HG03159 (cell line): Measurements from ENCODE around the gene COPS6.

Experiments
- ATAC-seq: cut with Tn5 transposase; IDR thresholded peaks from one replicate; pipeline ENCODE4 v1.9.1; 2021; ENCODE audit warnings: mild to moderate bottlenecking, moderate library complexity; ENCODE audit not compliant: unreplicated experiment

Gene COPS6

GRCh38 chr7:100088621-100089457 is at the start of gene COPS6:
Gene COPS6 (plus strand): TSS chr7:100088969. CDS start chr7:100088991, 22 bp downstream.
- ATAC-seq, result peak; percentile 61

DNA sequence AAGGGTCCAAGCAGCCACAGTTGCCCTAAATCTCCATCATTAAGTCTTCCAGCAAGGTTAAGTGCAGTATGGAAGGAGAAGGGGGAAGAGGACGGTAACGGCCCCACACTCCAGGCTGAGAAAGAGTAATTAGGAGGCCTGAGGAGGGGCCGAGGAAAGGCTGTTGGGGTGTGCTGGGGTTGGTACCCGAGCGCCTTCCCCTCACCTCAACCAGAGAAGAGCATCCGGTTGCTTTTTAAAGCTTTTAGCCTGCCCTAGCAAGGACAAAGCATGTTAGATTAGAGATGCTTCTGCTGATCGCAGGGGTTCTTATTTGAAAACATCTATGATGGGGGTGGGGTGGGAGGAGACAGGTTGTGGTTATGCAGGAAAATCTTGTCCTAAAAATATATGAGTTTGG is 48.2 kb upstream of the COPS6 start:
- ATAC-seq, result no peak

GRCh38 chr7:100044718-100045117 is 44.1 kb upstream of the COPS6 start:
- ATAC-seq, result no peak

DNA sequence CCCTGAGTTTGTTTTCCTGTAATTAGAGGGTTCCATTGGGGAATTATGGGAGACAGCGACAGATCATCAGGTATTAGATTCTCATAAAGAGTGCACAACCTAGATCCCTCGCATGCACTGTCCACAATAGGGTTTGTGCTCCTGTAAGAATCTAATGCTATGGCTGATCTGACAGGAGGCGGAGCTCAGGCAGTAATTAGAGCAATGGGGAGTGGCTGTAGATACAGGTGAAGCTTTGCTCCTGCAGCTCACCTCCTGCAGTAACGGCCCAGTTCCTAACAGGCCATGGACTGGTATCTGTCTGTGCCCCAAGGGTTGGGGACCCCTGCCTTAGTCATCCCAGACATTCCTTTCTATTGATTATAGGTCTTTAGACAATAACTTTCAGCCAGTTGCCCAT is 40.1 kb upstream of the COPS6 start:
- no peak for ATAC-seq

- ATAC-seq, result peak; percentile 88
Observed at GRCh38 chr7:100049441-100050291, 39.1 kb upstream of the COPS6 start, which contains the start of gene ZSCAN21. Gene ZSCAN21 (plus strand): TSS chr7:100049774. CDS start chr7:100057007, 7,233 bp downstream.

- no peak for ATAC-seq
Observed at GRCh38 chr7:100051611-100052010, 37.2 kb upstream of the COPS6 start.

DNA sequence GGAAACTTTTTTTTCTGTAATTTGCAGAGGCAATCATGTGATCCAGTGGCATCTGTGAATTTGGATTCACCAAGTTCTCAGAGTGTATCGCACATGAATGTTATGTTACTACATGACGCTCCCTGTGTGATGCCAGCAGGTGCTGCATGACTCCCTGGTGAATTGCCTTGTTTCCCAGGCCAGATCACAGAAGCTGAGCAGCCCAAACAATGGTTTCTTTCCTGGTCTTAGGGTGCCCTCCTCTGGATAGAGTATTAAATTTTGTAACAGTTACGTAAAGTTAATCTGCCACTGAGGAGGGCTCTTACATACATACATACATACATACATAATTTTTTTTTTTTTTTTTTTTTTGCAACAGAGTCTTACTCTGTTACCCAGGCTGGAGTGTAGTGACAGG is 35.6 kb upstream of the COPS6 start:
- ATAC-seq, result no peak

DNA sequence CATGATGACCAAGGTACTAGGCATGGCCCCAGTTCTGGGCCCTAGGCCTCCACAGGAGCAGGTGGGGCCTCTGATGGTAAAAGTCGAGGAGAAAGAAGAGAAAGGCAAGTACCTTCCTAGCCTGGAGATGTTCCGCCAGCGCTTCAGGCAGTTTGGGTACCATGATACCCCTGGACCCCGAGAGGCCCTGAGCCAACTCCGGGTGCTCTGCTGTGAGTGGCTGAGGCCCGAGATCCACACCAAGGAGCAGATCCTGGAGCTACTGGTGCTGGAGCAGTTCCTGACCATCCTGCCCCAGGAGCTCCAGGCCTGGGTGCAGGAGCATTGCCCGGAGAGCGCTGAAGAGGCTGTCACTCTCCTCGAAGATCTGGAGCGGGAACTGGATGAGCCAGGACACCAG is 31.8 kb upstream of the COPS6 start:
- ATAC-seq, result no peak

GRCh38 chr7:100059251-100059739 is 29.5 kb upstream of the COPS6 start:
- ATAC-seq, result no peak

GRCh38 chr7:100061518-100062193 is 27.1 kb upstream of the COPS6 start:
- no peak for ATAC-seq

- ATAC-seq, result no peak
Observed at GRCh38 chr7:100063376-100063775, 25.4 kb upstream of the COPS6 start.

DNA sequence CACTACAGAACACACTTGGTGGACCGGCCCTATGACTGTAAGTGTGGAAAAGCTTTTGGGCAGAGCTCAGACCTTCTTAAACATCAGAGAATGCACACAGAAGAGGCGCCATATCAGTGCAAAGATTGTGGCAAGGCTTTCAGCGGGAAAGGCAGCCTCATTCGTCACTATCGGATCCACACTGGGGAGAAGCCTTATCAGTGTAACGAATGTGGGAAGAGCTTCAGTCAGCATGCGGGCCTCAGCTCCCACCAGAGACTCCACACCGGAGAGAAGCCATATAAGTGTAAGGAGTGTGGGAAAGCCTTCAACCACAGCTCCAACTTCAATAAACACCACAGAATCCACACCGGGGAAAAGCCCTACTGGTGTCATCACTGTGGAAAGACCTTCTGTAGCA is 24.6 kb upstream of the COPS6 start:
- no peak for ATAC-seq

- no peak for ATAC-seq
Observed at GRCh38 chr7:100065452-100066186, 23.1 kb upstream of the COPS6 start.

- ATAC-seq, result no peak
Observed at GRCh38 chr7:100066953-100067352, 21.8 kb upstream of the COPS6 start.

DNA sequence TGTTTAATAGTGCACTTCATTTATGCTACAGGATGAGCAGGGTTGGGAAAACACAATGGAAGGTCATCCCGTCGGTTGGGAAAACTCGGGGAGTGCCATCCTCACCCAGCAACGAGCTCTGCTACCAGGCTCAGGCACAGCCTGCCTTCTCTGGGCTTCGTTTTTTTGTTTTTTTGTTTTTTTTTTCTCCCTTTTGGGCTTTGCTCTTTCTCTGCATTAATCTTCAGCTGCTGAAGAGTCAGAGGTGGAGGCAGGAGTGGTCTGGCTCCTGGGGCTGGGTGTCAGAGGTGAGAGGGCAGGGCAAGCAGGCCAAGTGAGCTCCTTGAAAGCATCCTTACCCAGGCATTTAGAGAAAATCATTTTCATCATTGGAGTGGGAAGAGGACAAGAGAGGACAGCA is 18.8 kb upstream of the COPS6 start:
- no peak for ATAC-seq

DNA sequence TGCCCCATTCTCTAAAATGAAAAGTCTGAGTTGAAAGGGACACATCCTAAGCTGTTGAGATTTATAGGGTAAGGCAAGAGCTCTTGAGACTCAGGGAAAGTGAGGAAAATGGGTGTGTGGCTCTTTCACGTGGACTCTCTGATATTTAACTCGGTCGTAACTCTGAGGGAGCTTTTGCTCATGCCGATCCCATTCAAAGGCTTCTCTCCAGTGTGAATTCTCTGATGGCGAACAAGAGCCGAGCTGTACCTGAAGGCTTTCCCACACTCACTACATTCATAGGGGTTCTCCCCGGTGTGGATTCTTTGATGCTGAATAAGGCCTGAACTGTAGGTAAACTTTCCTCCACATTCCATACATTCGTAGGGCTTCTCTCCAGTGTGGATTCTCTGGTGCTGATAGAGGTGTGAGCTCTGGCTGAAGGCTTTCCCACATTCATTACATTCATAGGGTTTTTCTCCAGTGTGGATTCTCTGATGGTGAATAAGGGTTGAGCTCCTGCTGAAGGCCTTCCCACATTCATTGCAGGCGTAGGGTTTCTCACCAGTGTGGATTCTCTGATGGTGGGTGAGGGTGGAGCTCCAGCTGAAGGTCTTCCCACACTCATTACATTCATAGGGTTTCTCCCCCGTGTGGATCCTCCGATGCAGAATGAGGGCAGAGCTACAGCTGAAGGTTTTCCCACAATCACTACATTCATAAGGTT is 17.6 kb upstream of the COPS6 start:
- no peak for ATAC-seq

DNA sequence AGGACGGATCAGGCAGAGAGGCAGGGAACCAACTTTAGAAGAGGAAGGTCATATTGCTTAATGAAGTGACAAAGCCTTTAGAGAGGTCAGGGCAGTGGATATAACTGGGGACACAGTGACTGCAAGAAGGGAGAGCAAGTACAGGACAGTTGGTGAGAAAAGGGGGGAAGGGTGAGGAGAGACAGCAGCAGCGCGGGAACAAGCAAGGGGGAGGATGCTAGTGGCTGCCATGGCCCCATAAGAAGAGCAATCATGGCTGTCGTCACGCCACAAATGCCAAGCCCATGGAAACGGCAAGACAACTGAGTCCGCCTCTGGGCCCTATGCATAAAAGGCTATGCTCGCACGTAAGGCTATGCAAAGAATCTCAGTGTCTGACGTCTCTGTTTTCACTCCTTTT is 16.3 kb upstream of the COPS6 start:
- no peak for ATAC-seq

GRCh38 chr7:100074841-100075240 is 13.9 kb upstream of the COPS6 start:
- no peak for ATAC-seq

DNA sequence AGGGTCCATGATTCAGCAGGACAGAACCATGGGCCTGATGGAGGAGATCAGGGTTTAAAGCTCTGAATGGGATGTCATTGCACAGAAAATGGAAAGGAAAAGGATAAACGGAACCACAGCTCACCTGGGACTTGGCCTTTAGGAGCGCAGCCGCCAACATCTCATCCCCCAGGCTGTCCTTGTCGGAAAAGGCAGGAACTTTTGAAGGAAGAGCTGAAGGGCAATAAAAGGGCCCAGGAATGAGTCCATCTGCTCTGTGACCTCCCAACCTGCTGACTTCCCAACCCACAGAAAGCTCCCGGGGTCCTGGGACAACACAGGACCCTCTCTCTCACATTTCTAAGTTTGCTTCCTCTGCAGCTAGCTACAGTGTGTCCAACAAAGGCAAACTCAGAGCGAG is 13.4 kb upstream of the COPS6 start:
- no peak for ATAC-seq

DNA sequence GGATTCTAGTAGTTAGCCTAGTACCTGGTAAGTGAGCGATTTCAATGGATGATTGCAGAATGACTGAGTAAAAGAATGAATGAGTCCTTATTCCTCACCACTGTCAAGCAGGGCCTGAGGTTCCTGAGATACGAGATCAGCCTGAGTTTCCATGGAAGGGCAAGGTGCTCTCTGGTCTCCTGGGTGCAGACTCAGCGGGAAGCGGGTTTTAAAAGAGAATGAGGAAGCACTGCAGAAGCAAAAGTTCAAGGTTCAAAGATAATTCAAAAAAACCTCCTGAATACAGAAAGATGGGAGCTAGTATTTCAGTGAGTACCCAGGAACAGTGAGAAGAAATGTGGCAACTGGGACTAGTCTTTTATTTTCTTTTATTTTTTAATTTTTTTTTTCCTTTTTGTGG is 11.6 kb upstream of the COPS6 start:
- no peak for ATAC-seq
